CD14-positive monocyte (primary cell): ENCODE data around the gene TUBA4A. TPM values are rescaled to one million over a fixed set of nuclear protein-coding genes. Genes with fewer than 3 reads are reported as not detected.

ENCODE experiments used
- DNase-seq, 3 donors: peaks; one replicate each; pipeline ENCODE4 v3.0.0-alpha.2; 2011 to 2022
- H2AFZ ChIP-seq: 2 replicates; pipeline ENCODE4 v1.6.0; 2012; ENCODE audit warnings: mild to moderate bottlenecking, low read depth, low read length, inconsistent platforms; ENCODE audit not compliant: insufficient read depth, poor library complexity, severe bottlenecking
- H3K27ac ChIP-seq, 2 donors: 1 replicate in 1 of 2; 2 replicates in 1 of 2; pipeline ENCODE4 v1.5.1; 2012 to 2013; ENCODE audit warnings: low read length in 2 of 2, control low read depth in 1 of 2, inconsistent platforms in 1 of 2, low read depth in 1 of 2, mild to moderate bottlenecking in 1 of 2
- H3K27me3 ChIP-seq, 2 donors: one replicate each; pipeline versions ENCODE4 v1.6.0 to v1.6.1; 2011 to 2013; ENCODE audit warnings: low read length in 2 of 2; ENCODE audit not compliant: control insufficient read depth in 2 of 2, insufficient read depth in 2 of 2
- H3K36me3 ChIP-seq, 2 donors: replicated peaks in 1 of 2; 1 replicate in 1 of 2; 2 replicates in 1 of 2; pipeline versions ENCODE4 v1.5.1 to v1.6.1; 2012 to 2013; ENCODE audit warnings: low read length in 2 of 2, control low read depth in 1 of 2, inconsistent platforms in 1 of 2, mild to moderate bottlenecking in 1 of 2; ENCODE audit not compliant: insufficient read depth in 2 of 2, control insufficient read depth in 1 of 2
- H3K4me1 ChIP-seq, 2 donors: 1 replicate in 1 of 2; 2 replicates in 1 of 2; pipeline versions ENCODE4 v1.5.1 to v1.6.1; 2012 to 2013; ENCODE audit warnings: low read length in 2 of 2, control low read depth in 1 of 2, inconsistent platforms in 1 of 2, mild to moderate bottlenecking in 1 of 2, moderate library complexity in 1 of 2; ENCODE audit not compliant: insufficient read depth in 2 of 2, control insufficient read depth in 1 of 2
- H3K4me2 ChIP-seq: replicated peaks from 2 replicates; pipeline ENCODE3; 2012; ENCODE audit warnings: low read length, moderate library complexity, mild to moderate bottlenecking; ENCODE audit not compliant: poor library complexity, severe bottlenecking; ENCODE audit errors: extremely low read depth
- H3K4me3 ChIP-seq, 3 experiments: fragments of 200-600 bp in 1 of 3; sonication (generic) in 1 of 3; replicated peaks in 1 of 3; 1 replicate in 2 of 3; 2 replicates in 1 of 3; pipeline ENCODE4 v1.5.1; 2011 to 2013; ENCODE audit warnings: low read length in 3 of 3, mild to moderate bottlenecking in 3 of 3, control low read depth in 2 of 3, low read depth in 2 of 3, inconsistent platforms in 1 of 3, moderate library complexity in 1 of 3
- H3K79me2 ChIP-seq: 2 replicates; pipeline ENCODE4 v1.6.0; 2012; ENCODE audit warnings: mild to moderate bottlenecking, control low read depth, inconsistent platforms, low read length, moderate library complexity; ENCODE audit not compliant: insufficient read depth
- H3K9ac ChIP-seq: 2 replicates; pipeline ENCODE4 v1.6.0; 2017; ENCODE audit warnings: low read length, mild to moderate bottlenecking; ENCODE audit not compliant: insufficient read depth, poor library complexity, severe bottlenecking
- H3K9me3 ChIP-seq, 2 donors: replicated peaks in 1 of 2; 1 replicate in 1 of 2; 2 replicates in 1 of 2; pipeline versions ENCODE4 v1.5.1 to v1.6.1; 2012 to 2013; ENCODE audit warnings: low read length in 2 of 2, control low read depth in 1 of 2; ENCODE audit not compliant: control insufficient read depth in 1 of 2, insufficient read depth in 1 of 2
- H4K20me1 ChIP-seq: 2 replicates; pipeline ENCODE4 v1.6.0; 2012; ENCODE audit warnings: mild to moderate bottlenecking, low read length, control low read depth, moderate library complexity; ENCODE audit not compliant: insufficient read depth
- H3K27ac Mint-ChIP-seq, 7 donors: one replicate each; pipeline ENCODE4 v1.8.0; 2020; ENCODE audit warnings: mild to moderate bottlenecking in 7 of 7, mixed read lengths in 7 of 7, moderate library complexity in 6 of 7, inconsistent platforms in 2 of 7
- H3K27me3 Mint-ChIP-seq, 3 donors: one replicate each; pipeline ENCODE4 v1.8.0; 2021 to 2022; ENCODE audit warnings: low read depth in 3 of 3, mild to moderate bottlenecking in 3 of 3, mixed read lengths in 3 of 3, moderate library complexity in 3 of 3, inconsistent platforms in 1 of 3
- H3K36me3 Mint-ChIP-seq, 2 donors: one replicate each; pipeline ENCODE4 v1.8.0; 2020; ENCODE audit warnings: mixed read lengths in 2 of 2, inconsistent platforms in 1 of 2, mild to moderate bottlenecking in 1 of 2
- H3K4me1 Mint-ChIP-seq: one replicate; pipeline ENCODE4 v1.8.0; 2020; ENCODE audit warnings: mild to moderate bottlenecking, mixed read lengths
- H3K4me3 Mint-ChIP-seq, 2 donors: one replicate each; pipeline ENCODE4 v1.8.0; 2020; ENCODE audit warnings: mild to moderate bottlenecking in 2 of 2, mixed read lengths in 2 of 2, moderate library complexity in 1 of 2
- H3K9me3 Mint-ChIP-seq, 7 donors: one replicate each; pipeline ENCODE4 v1.8.0; 2020 to 2022; ENCODE audit warnings: mixed read lengths in 7 of 7, mild to moderate bottlenecking in 6 of 7, moderate library complexity in 6 of 7, inconsistent platforms in 2 of 7
- CTCF ChIP-seq: fragments of 200-600 bp; IDR thresholded peaks from one replicate; pipeline ENCODE4 v1.8.0; 2022; ENCODE audit warnings: antibody characterized with exemption, mild to moderate bottlenecking
- WGBS: methylation state at CpG from one replicate; pipeline ENCODE4 v1.1.5; 2013; ENCODE audit warnings: missing lambda C conversion rate; ENCODE audit not compliant: insufficient coverage; 5-methylcytosine and 5-hydroxymethylcytosine counted together
- intact Hi-C, 2 donors: fragments of 100-400 bp; cut with micrococcal nuclease; formaldehyde crosslinking; loops; one replicate each; pipeline versions ENCODE4 v1.15.0 to v1.15.1; 2023
- polyA plus RNA-seq, 3 donors: library from polyadenylated mRNA; depleted of rRNA in 1 of 3; unstranded in 2 of 3; stranded (reverse) in 1 of 3; fragments of 300-500 nt in 2 of 3; fragments of >200 nt in 1 of 3; fragmentation: Illumina TruSeq in 2 of 3; gene quantifications; 1 replicate in 2 of 3; 2 replicates in 1 of 3; pipeline ENCODE4 v1.2.3, GENCODE V29; 2012 to 2021

Gene TUBA4A
- polyA plus RNA-seq, 3 donors: 72.7 to 452 (median 81.9) TPM

GRCh38 chr2:219281588-219281987 is 27.9 kb upstream of the TUBA4A start:
- intact Hi-C loops: no loop called here
- no peak overlapping the region for H3K27ac ChIP-seq
- H3K36me3 Mint-ChIP-seq: peaks cover 57 to 62% of the 10 kb centered on the region in 2 donors
- H3K4me3 ChIP-seq: no peak overlapping the region
- no peak for TF ChIP-seq CTCF
- peaks cover 2 to 6% (median 6%) of the 10 kb centered on the region in 3 donors for H3K27me3 Mint-ChIP-seq
- H3K36me3 ChIP-seq: peaks cover 48 to 56% of the 10 kb centered on the region in 2 donors
- peak overlapping the region in 5 of 7 donors; percentile 14 to 96 (median 50) for H3K27ac Mint-ChIP-seq
- H3K4me3 Mint-ChIP-seq: no peak overlapping the region
- 94% methylated on average over 7 of the region's 8 CpGs for WGBS
- peaks cover 23 to 31% of the 10 kb centered on the region in 2 donors for H3K4me1 ChIP-seq
- no peaks in the 10 kb centered on the region for H3K27me3 ChIP-seq
- H2AFZ ChIP-seq: no peak overlapping the region
- H3K4me1 Mint-ChIP-seq: peaks cover 29% of the 10 kb centered on the region
- peaks cover 0 to 2% (median 0%) of the 10 kb centered on the region in 7 donors for H3K9me3 Mint-ChIP-seq
- peaks cover 5% of the 10 kb centered on the region for H3K79me2 ChIP-seq
- no peak for DNase-seq
- H3K9me3 ChIP-seq: no peaks in the 10 kb centered on the region
- H4K20me1 ChIP-seq: peaks cover 5% of the 10 kb centered on the region
- H3K9ac ChIP-seq: no peak overlapping the region
- no peak overlapping the region for H3K4me2 ChIP-seq

GRCh38 chr2:219280651-219281050 is 26.9 kb upstream of the TUBA4A start:
- TF ChIP-seq CTCF: no peak
- H3K9ac ChIP-seq: no peak overlapping the region
- peaks cover 29% of the 10 kb centered on the region for H3K4me1 Mint-ChIP-seq
- intact Hi-C loops: no loop called here
- peaks cover 5% of the 10 kb centered on the region for H3K79me2 ChIP-seq
- peaks cover 51 to 57% of the 10 kb centered on the region in 2 donors for H3K36me3 Mint-ChIP-seq
- H3K9me3 ChIP-seq: no peaks in the 10 kb centered on the region
- H3K4me1 ChIP-seq: peaks cover 23 to 31% of the 10 kb centered on the region in 2 donors
- H3K27me3 Mint-ChIP-seq: peaks cover 2 to 6% (median 6%) of the 10 kb centered on the region in 3 donors
- DNase-seq: no peak
- no peak overlapping the region for H2AFZ ChIP-seq
- H3K27me3 ChIP-seq: no peaks in the 10 kb centered on the region
- peaks cover 5% of the 10 kb centered on the region for H4K20me1 ChIP-seq
- H3K4me2 ChIP-seq: no peak overlapping the region
- H3K27ac ChIP-seq: peak overlapping the region in 1 of 2 donors; percentile 97
- peaks cover 0 to 2% (median 0%) of the 10 kb centered on the region in 7 donors for H3K9me3 Mint-ChIP-seq
- no peak overlapping the region for H3K4me3 ChIP-seq
- peak overlapping the region; percentile 92 to 98 (median 97) for H3K27ac Mint-ChIP-seq
- H3K36me3 ChIP-seq: peaks cover 44 to 53% of the 10 kb centered on the region in 2 donors
- whole genome bisulfite sequencing: no CpG with 5 or more reads among the region's 4 CpGs
- H3K4me3 Mint-ChIP-seq: peak overlapping the region; percentile 35 to 88
